ENCODE measurements around the gene CDH2.

The CDH2 gene

DNA sequence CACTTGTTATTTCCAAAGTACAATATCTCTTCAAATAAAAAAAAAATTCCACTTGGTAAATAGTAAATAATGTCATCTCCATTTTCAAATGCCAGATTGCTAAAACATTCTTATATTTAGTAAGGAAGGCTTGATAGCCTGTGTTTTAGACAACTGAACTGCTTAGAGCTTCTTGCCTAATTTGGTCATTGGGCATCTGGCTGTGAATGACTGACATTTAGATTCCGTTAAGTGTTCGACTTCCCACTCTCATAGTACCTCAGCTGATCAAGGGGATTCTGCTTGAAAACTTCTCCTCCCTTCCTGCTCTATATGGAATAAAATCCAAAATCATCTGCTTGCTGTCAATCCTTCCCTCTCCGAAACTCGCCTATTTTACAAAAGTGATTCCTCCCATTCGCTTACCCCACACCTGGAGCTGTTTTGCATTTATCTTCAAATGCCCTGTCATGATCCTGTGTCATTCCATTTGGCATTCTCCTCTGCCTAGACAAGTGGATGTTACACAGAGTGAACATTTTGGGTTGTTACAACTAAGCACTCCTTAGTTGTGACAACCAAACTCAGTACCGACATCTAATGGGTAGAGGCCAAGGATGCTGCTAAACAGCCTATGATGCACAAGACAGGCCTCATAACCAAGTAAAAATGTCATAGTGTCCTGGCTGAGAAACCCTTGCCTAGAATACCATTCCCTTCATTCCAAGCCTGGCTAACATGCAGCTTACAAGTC lies 181.0 kb downstream of the CDH2 start:
- no peak for DNase-seq (ENCODE audit: low spot score)

DNA sequence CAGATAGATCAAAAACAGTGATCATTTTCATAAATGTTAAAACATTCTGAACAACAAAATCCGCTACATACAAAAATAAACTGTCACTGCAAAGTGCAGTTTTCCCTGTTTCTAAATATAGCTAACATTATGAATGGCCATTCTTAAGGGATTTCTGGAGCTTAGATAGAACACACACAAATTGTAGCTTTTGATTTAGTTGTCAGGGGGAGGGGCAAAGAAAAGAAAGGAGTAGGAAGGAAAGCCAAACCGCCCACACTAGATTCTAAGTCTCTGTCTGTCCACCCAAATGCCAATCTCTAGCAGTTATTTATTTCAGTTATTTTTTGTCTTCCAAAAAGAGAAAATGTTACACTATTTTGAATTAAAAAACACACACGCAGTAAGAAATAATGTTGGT lies 182.4 kb downstream of the CDH2 start:
- DNase-seq (ENCODE audit: low spot score) = no peak

DNA sequence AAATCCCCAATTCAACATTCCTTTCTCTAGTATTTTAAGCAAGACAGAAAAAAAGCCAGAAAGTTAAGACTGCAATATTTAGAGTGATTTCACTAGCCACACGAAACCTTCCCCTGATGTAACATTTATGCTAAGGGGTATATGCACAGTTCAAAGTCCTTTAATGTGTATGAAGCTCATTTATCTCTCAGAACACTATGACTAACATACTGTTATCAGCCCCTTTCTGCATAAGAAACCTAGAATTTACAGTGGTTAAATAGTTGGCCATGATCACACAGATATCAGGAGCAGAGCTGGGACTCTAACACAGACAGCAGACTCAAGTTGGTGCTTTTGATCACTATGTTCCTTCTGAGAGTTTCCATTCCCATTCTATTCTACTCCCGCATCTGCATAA lies 185.5 kb downstream of the CDH2 start:
- no peak for DNase-seq (ENCODE audit: low spot score)

DNA sequence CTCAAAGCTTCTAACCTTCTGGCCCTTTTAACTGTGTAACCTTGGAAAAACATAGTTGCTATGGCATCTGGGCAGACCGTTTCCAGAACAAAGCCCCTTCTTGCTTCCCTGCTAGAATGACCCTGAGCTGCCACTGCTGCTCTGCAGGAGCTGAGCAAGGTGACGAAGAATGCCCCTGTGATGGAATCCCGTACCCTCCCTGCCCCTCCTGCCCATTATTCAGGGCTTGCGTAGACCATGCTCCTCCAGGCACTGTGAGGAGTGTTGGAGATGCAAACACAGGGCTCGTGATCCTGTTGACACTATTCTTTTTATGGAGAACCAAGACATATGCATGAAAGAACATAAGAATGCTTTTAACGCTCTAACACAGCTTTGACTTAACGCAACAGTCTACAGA lies 191.1 kb downstream of the CDH2 start:
- DNase-seq (ENCODE audit: low spot score) = no peak

DNA sequence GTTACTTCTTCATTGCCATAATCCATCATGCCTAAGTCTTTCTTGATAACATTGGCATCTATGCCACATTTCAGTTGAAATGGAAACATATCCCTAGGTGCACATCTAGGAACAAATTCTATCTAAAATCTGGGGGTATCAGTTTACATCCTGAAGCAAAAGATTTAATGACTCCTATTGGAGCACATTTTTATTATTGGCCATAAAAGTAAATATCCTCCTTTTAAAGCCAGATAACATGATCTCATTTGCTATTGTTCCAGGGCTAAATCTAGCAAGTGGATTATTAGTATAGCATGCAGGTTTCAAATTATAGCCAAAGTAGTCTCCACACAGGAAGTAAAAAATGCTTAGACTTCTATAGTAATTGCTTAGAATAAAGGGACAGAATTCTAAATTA lies 193.2 kb downstream of the CDH2 start:
- no peak for DNase-seq (ENCODE audit: low spot score)

DNA sequence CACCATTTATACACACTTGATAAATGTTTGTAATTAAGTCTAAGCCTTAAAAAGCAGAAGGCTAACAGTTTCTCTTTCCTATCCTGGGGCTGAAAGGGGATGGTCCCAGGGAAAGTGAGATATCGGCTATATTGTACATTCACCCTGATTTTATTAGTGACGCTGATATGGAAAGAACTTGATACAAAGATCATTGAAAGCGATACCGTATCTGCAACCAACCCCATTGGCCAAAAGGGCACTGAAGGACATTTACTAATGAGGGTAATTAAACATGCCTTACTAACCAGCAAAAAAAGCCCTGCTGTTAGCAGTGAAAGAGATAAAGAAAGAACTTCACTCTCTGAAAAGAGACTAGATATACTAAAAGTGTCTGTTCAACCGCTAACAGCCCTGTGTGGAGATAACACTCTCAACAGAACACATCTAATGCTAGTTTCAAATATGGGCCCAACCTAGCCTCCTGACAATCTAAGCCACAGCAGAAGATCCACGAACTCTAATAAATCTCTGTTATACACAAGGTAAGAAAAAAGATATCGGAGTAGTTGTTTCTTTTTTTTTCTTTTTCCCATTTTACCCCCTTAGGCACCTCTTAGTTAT lies 200.0 kb downstream of the CDH2 start:
- DNase-seq (ENCODE audit: low spot score) = no peak

DNA sequence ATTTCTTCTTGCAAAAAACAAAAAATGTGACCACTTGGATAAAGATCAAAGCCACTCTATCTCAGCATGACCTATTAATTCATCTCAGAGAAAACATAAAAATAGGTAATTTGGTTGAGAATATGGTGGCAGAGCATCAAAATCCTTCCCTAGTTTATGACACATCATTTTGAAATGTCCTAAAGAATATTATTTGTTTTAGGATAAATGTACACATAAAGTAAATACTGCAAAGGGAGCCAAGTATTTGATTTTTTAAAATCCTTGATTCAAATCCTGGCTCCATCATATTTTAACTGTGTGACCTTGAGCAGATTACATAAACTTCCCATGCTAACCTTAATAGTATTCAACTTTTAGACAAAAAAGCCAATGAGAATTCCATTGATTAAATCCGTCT lies 206.6 kb downstream of the CDH2 start:
- no peak for DNase-seq (ENCODE audit: low spot score)

DNA sequence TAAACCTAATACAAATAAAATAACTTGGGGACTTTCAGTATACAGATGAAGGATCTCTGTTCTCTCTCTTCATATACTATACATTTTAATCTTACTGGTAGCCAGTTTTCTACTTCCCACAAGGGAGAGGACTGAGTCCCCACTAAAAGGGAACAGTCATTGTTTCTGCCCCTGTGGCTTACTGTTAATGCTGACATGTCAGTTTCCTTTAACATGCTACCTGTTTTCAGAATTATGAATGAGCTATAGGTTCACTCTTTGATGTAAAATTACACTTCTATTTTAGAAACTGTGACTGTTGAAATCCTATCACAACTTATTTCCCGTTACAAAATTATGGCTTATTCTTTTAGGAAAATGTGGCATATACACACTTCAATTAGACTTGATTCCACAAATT lies 207.7 kb downstream of the CDH2 start:
- no peak for DNase-seq (ENCODE audit: low spot score)

DNA sequence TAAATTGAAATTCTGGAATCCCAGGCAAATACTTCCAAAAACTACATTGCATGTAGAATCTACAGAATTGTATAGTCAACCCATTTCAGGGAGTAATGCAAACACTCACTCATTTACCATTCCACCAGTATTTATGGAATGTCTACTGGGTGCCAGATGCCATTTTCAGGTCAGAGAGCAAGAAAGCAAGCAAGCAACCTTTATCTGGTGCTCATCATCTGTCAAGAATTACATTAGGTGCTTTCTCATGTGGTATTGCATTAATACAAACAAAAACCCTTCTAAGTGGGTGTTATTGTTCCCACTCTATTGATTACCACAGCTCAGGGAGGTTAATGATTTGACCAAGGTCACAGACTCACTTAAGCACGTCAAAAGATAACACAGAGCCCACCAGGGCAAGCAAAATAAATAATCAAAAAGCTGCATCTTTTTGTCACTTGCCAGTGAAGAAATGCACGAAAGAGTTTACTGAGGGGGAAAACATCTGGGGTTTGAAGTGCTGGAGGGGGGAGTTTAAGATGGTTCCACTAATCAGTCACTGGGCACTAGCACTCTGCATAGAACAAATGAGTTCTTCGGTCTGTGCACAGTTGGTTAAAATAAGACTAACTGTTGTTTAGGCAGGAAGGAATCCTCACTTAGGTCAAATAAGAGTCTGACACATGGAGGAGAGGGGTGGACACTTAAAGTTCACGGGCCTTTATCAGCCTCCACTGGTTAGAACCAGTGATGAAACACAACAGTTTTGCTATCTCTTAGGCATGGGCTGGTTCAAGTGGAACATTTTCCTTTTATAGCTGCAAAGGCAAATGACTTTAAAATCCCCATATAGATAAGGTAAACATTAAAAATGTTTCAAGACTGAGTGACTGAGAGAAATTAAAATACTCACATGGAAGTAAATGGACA lies 208.8 kb downstream of the CDH2 start:
- peak; percentile 21 for DNase-seq (ENCODE audit: low spot score)

DNA sequence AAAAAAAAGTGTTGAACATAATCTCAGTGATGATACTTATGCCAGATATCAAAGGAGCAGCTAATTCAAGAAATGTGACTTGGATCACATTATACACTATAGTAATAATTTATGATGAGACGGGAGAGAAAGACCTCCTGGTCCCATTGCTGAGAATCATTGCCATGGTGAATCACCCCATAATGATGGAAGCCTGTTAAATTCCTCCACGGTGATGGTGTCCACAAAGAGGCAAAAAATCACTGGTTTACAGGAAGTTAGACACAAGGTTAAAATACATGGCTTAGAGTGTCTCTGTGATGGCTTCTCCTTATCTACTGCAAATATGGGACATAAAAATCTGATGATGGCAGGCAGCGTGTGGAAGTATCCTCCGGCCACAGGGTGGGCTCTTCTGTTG lies 210.0 kb downstream of the CDH2 start:
- peak; percentile 32 for DNase-seq (ENCODE audit: low spot score)

DNA sequence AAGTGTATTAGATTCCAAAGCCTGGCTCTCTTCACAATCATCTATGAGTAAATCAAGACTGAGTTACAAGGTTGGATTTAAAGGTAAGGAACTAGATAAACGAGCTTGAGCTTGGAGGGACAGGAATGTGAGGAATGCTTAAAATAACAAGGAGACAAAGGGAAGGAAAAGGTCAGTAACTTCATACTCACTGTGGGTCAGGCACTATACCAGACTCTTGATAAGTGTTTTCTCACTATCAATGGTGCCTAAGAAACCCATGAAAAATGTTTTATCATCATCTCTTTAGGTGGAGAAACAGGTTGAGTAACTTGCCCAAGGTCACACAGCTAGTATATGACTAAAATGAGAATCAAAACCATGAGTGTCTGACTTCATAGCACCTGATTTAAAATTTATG lies 212.1 kb downstream of the CDH2 start:
- DNase-seq (ENCODE audit: low spot score) = peak; percentile 88

DNA sequence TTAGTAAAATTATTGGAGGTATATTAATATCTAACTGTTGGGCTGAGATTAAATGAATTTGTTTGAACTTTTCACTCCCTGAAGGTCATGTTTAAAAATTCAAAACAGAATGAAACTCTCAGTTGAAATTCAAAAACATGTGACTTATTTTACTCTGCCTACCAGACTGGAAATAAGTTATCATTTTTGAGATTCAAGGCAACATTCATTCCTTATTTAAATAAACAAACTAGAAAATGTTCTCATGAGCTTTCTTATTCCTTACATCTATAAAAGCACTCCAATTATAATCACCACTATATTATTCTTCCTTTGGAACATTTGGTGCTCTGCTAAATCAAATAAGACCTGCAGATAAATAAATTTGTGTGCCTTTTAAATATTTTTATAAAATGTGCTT lies 217.8 kb downstream of the CDH2 start:
- no peak for DNase-seq (ENCODE audit: low spot score)

DNA sequence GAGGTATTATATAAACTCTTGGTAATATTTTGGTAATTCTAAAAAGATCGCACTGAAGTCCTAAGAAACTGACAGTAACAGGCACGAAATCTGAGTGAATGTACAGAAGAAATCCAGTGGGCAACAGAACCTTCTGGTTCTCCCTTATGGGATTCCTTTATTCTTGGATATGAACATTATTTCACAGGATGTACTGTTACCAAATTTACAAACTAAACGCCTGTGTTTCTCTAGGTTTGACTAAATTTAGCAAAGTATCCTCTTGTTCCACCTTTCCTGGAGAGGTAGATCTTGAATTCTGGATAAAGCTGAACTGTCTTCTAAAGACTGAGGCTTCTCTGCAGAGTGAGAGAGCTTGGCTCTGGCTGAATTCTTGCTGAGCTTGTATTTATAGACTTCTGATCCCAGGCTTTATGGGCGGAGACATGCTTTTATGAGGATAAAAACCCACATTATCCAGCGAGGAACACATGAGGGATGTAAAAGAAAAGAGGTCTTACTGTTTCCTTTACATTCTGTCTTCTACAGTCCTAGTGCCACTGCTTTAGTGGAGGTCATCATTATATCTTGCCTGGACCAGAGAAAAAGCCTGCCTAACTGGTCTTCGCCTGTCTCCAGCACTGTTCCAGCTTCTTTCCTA lies 220.8 kb downstream of the CDH2 start:
- no peak for DNase-seq (ENCODE audit: low spot score)

DNA sequence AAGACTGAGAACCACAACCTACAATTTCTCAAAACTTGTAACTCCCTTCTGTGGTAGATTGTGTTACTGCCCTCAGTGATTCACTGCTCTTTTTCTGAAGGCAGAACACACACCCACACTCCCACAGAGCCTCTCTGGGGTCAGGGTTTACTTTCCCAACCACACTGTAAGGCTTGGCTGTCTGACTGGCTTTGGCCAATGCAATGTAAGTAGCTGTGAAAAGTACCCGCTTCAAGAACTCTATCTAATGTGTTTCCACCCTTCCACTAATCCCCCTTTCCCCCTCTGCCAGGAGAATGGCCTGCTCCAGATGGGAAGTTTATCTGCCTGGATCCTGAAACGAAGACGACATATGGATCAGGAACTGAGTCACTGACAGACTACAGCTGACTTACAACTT lies 222.7 kb downstream of the CDH2 start:
- DNase-seq (ENCODE audit: low spot score) = peak; percentile 27

DNA sequence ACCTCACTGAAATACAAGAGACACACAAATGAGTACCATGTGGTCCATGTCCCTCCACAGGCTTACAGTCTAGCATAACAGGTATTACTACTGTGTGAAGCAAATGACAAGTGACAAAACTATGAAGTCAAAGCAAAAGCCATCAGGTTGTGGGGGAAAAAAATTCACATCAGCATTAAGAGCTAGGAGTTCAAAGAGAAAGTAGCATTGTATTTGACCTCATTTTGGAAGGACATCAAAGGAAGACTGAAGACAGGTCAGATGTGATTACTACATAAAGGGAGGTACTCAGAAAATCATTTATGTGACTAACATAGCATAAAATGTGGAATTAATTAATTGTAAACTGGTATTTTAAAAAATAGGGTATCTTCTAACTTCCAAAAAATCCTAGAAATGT lies 224.2 kb downstream of the CDH2 start:
- no peak for DNase-seq (ENCODE audit: low spot score)

DNA sequence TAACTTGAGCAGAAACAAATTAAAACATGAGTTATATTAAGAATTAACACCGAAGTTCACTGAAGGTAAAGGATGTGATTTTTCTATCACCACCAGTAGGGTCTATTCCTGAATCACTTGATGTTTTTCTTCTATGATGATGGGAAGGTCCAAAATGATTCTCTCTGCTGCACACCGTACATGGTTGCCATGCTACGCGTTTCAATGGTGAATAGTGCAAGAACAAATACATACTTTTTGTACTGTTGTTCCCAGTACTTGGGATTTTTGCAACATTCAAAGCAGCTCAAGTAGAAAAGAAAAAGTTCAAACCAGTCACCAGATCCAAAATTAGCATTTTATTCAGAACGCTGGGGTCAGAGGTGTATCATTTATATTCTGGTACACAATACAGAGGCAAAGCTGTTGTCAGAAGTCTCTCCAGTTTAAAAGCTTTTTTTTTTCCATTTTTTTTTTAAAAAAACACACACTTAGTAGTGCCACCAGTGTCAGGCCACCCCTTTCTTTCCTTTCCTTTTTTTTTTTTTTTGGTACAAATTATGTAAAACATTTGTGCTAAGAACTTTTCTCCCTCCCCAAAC lies 226.2 kb downstream of the CDH2 start:
- no peak for DNase-seq (ENCODE audit: low spot score)

DNA sequence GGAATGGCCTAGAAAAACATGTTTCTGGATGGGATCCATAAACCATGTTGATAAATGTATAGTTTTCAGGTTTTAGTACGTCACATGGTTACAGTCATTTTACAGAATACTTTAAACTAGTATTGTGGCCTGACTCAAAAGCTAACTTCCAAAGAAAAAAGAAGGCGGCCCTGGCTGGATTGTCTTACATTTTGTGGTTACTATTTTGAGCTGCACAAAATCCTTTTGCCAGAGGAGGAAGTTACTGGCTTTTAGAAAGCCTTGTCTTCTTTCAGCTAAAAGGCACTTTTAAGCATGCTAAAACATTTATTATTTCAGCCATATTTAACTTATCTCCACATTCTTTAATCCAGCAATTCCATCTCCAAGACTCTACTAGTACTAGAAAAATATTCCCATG lies 227.9 kb downstream of the CDH2 start:
- DNase-seq (ENCODE audit: low spot score) = no peak

DNA sequence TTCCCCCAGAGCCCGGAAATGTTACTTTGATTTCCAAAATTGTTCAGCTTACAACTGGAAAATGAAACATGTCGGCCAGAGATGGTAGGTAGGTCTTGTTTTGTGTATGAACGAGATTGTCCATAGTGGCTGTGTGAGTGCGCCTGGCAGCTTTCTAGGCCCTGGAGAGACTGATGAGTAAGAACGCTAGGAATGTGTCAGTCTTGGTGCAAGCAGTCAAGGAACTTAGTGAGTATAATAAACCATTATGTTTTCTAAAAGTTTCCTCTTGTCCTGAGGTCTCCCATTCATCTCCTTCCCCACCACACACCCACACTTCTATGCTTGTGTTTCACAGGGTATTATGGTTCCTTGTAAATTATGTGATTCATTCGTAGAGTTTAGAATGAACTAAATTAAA lies 234.2 kb downstream of the CDH2 start:
- DNase-seq (ENCODE audit: low spot score) = peak; percentile 54

DNA sequence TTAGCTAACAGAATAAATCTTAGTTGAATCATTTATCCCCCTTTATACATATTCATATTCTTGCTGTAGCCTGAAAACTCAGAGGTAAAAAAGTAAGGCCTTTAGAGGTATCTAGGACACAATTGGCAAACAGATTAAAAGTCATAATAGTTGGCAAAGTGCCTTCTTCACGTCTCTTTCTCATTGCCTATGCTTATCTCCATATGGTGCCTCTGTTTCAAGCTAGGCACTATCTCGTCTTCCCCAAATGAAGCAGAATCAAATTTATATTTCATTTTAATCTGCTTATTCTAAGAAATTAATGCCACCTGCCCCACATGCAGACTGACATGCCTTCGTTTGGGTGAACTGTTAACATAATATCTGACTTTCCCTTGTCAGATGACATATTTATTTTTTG lies 245.4 kb downstream of the CDH2 start:
- DNase-seq (ENCODE audit: low spot score) = no peak

DNA sequence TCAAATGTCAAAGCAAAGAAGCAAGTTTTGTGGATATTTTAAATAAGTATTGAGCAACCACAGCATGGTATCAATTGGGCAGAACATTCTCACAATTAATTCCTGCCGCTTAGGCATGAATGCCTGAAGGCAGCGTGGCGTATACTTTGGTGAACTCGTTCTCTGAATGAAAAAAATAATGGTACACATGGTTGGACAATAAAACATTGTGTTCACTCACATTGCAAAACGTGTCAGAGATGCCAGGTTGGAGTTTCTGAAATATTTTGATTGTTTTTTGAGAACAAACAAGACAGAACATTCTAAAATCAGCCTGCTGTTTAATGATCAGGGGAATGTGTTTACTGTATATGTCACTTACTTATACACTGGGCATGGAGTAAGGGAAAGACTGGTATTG lies 254.2 kb downstream of the CDH2 start:
- no peak for DNase-seq (ENCODE audit: low spot score)

DNA sequence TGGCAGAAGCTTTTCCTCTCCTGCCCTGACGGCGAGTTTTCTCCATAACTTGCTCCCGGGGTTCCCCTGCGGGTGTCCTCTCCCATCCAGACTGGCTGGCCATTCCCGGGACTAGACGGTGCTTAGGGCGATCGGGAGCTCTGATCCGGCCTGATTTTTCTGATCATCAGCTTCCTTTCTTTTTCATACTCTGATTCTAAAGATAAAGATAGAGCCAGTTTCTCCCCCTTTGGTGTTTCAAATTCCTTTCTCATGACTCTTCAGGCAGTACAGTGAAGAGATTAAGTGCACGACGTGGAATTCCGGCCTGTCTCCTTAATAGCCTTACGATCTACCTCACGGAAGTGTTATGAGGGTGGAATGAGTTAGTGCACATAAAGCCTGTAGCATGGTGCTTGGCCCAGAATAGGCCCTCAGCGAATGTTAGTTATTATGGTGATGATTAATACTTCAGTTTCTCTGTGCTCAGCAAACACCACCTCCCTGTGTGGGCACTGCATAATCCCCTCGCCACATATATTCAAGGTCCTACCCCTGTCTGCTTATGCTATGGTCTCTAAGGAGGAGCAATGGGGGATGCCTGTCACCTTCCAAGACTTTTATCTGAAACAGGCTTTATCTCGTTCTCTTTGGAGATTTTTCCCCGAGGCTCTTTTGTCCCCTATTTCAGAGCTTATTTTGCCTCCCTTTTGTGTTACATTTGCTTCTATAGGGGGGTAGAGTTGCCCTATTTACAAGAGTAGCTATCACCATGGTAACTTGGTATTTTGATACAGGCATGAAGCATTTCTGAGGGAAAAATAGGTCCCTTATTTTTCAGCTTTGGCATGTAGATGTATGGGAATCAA lies 254.8 kb downstream of the CDH2 start:
- peak; percentile 92 for DNase-seq (ENCODE audit: low spot score)
